LHCN-M2 (cell line): ENCODE measurements around the gene HDAC4. TPM values are rescaled to one million over a fixed set of nuclear protein-coding genes. Genes with fewer than 3 reads are reported as not detected.

Source experiments
- DNase-seq: peaks from one replicate; pipeline ENCODE4 v3.0.0-alpha.2; 2012; ENCODE audit warnings: low read depth
- total RNA-seq: library from RNA; depleted of rRNA; stranded (reverse); fragments of >200 nt; gene quantifications from 2 replicates; pipeline ENCODE4 v1.2.3, GENCODE V29; 2014

Gene HDAC4
- total RNA-seq, 1 experiment from 2014 or later: 26.8 TPM

GRCh38 chr2:239206042-239206441 is 194.8 kb downstream of the HDAC4 start:
- DNase-seq: no peak

GRCh38 chr2:239204876-239205468 is 195.8 kb downstream of the HDAC4 start:
- no peak for DNase-seq

- no peak for DNase-seq
Observed at GRCh38 chr2:239204136-239204875, 196.5 kb downstream of the HDAC4 start.

GRCh38 chr2:239203443-239204135 is 197.2 kb downstream of the HDAC4 start:
- DNase-seq: no peak

GRCh38 chr2:239202836-239203235 is 198.0 kb downstream of the HDAC4 start:
- no peak for DNase-seq

GRCh38 chr2:239202343-239202742 is 198.5 kb downstream of the HDAC4 start:
- DNase-seq: no peak

- DNase-seq: no peak
Observed at GRCh38 chr2:239201884-239202283, 198.9 kb downstream of the HDAC4 start.

- DNase-seq: no peak
Observed at GRCh38 chr2:239201531-239201876, 199.3 kb downstream of the HDAC4 start.

GRCh38 chr2:239200646-239201530 is 199.9 kb downstream of the HDAC4 start:
- DNase-seq: no peak

GRCh38 chr2:239199041-239199768 is 201.6 kb downstream of the HDAC4 start:
- DNase-seq: no peak

- no peak for DNase-seq
Observed at GRCh38 chr2:239198221-239198620, 202.6 kb downstream of the HDAC4 start.

GRCh38 chr2:239197146-239197545 is 203.7 kb downstream of the HDAC4 start:
- DNase-seq: no peak

- no peak for DNase-seq
Observed at GRCh38 chr2:239196474-239197021, 204.3 kb downstream of the HDAC4 start.

- no peak for DNase-seq
Observed at GRCh38 chr2:239195992-239196391, 204.8 kb downstream of the HDAC4 start.

GRCh38 chr2:239195318-239195871 is 205.4 kb downstream of the HDAC4 start:
- DNase-seq: no peak

- no peak for DNase-seq
Observed at GRCh38 chr2:239194731-239195317, 206.0 kb downstream of the HDAC4 start.

- no peak for DNase-seq
Observed at GRCh38 chr2:239193925-239194677, 206.7 kb downstream of the HDAC4 start.

- DNase-seq: no peak
Observed at GRCh38 chr2:239193401-239193811, 207.4 kb downstream of the HDAC4 start.

GRCh38 chr2:239192975-239193374 is 207.8 kb downstream of the HDAC4 start:
- no peak for DNase-seq
